Osteocyte (in vitro differentiated cells): ENCODE results near the gene HNF1B. TPM values are rescaled to one million over a fixed set of nuclear protein-coding genes. Genes with fewer than 3 reads are reported as not detected.
A peak's percentile ranks its signal among the peaks of the same experiment; 100 is the strongest.

Experiments used
- DNase-seq: peaks from one replicate; pipeline ENCODE4 v3.0.0; 2021; ENCODE audit warnings: mixed read lengths; ENCODE audit not compliant: unreplicated experiment; ENCODE audit errors: extremely low spot score
- H3K27ac Mint-ChIP-seq: one replicate; pipeline ENCODE4 v1.8.0; 2021; ENCODE audit warnings: mild to moderate bottlenecking, mixed read lengths; ENCODE audit not compliant: unreplicated experiment
- H3K27me3 Mint-ChIP-seq: one replicate; pipeline ENCODE4 v1.8.0; 2021; ENCODE audit warnings: mixed read lengths; ENCODE audit not compliant: unreplicated experiment
- H3K36me3 Mint-ChIP-seq: one replicate; pipeline ENCODE4 v1.8.0; 2021; ENCODE audit warnings: mixed read lengths; ENCODE audit not compliant: unreplicated experiment
- H3K4me1 Mint-ChIP-seq: one replicate; pipeline ENCODE4 v1.8.0; 2021; ENCODE audit warnings: mixed read lengths; ENCODE audit not compliant: unreplicated experiment
- H3K4me3 Mint-ChIP-seq: one replicate; pipeline ENCODE4 v1.8.0; 2021; ENCODE audit warnings: mild to moderate bottlenecking, moderate library complexity, mixed read lengths; ENCODE audit not compliant: unreplicated experiment
- H3K9me3 Mint-ChIP-seq: one replicate; pipeline ENCODE4 v1.8.0; 2021; ENCODE audit warnings: mixed read lengths; ENCODE audit not compliant: unreplicated experiment
- total RNA-seq: library from RNA; stranded (reverse); gene quantifications from 2 replicates; pipeline ENCODE4 v1.2.1, GENCODE V29; 2021
- TF ChIP-seq, protein P1 (sequence below): fragments of 200-600 bp; sonication (generic); IDR thresholded peaks from 2 replicates; pipeline ENCODE4 v1.5.0; 2021; ENCODE audit warnings: antibody characterized with exemption, mild to moderate bottlenecking, moderate library complexity

HNF1B gene
- total RNA-seq, 1 donor from 2014 or later, result 8.1 TPM

- TF ChIP-seq, protein P1, sequence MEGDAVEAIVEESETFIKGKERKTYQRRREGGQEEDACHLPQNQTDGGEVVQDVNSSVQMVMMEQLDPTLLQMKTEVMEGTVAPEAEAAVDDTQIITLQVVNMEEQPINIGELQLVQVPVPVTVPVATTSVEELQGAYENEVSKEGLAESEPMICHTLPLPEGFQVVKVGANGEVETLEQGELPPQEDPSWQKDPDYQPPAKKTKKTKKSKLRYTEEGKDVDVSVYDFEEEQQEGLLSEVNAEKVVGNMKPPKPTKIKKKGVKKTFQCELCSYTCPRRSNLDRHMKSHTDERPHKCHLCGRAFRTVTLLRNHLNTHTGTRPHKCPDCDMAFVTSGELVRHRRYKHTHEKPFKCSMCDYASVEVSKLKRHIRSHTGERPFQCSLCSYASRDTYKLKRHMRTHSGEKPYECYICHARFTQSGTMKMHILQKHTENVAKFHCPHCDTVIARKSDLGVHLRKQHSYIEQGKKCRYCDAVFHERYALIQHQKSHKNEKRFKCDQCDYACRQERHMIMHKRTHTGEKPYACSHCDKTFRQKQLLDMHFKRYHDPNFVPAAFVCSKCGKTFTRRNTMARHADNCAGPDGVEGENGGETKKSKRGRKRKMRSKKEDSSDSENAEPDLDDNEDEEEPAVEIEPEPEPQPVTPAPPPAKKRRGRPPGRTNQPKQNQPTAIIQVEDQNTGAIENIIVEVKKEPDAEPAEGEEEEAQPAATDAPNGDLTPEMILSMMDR, result no peak
- Mint-ChIP-seq H3K4me1 (peaks cover 22% of the 10 kb centered on the region), H3K9me3 (no peaks in the 10 kb centered on the region), H3K36me3 (no peaks in the 10 kb centered on the region), H3K4me3 (no peak overlapping the region), H3K27me3 (no peaks in the 10 kb centered on the region), H3K27ac (no peak overlapping the region)
- no peak for DNase-seq
Observed at GRCh38 chr17:37754363-37754762, 9.5 kb upstream of the HNF1B start.

DNA sequence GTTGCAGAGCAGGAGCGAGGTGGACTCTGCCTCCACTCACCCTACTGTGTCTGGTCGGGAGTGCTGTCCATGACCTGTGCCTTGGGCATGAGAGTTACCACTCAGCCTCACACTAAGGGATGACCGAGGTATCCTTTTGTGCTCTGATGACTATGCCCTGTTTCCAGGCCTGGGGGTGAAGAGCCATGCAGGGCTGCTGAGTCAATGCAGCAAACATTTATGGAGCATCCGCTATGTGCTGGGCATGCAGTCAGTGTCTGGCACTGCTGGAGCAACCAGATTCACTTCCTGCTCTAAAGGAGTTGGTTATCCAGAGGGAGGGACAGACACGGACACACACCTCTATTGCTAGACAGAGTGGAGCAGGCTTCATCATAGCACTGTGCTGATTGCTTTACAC is 7.6 kb upstream of the HNF1B start:
- Mint-ChIP-seq H3K36me3 (no peaks in the 10 kb centered on the region), H3K4me3 (no peak overlapping the region), H3K27me3 (no peaks in the 10 kb centered on the region), H3K27ac (peak overlapping the region; percentile 84), H3K4me1 (peaks cover 24% of the 10 kb centered on the region), H3K9me3 (no peaks in the 10 kb centered on the region)
- TF ChIP-seq, protein P1, result no peak
- DNase-seq, result no peak

- peaks cover 24% of the 10 kb centered on the region for H3K4me1 Mint-ChIP-seq
- H3K27me3 Mint-ChIP-seq, result no peaks in the 10 kb centered on the region
- no peak for DNase-seq
- no peaks in the 10 kb centered on the region for H3K36me3 Mint-ChIP-seq
- TF ChIP-seq, protein P1, result no peak
- H3K9me3 Mint-ChIP-seq, result no peaks in the 10 kb centered on the region
- no peak overlapping the region for H3K27ac Mint-ChIP-seq
- no peak overlapping the region for H3K4me3 Mint-ChIP-seq
Observed at GRCh38 chr17:37750768-37751475, 6.1 kb upstream of the HNF1B start.

GRCh38 chr17:37750292-37750691 is 5.4 kb upstream of the HNF1B start:
- Mint-ChIP-seq H3K4me1 (peaks cover 24% of the 10 kb centered on the region), H3K9me3 (no peaks in the 10 kb centered on the region), H3K27me3 (no peaks in the 10 kb centered on the region), H3K36me3 (no peaks in the 10 kb centered on the region), H3K4me3 (no peak overlapping the region), H3K27ac (no peak overlapping the region)
- TF ChIP-seq, protein P1, result no peak
- no peak for DNase-seq

GRCh38 chr17:37747222-37747621 is 2.4 kb upstream of the HNF1B start:
- TF ChIP-seq, protein P1, result no peak
- Mint-ChIP-seq H3K27me3 (peaks cover 14% of the 10 kb centered on the region), H3K4me1 (peaks cover 18% of the 10 kb centered on the region), H3K9me3 (no peaks in the 10 kb centered on the region), H3K4me3 (no peak overlapping the region), H3K27ac (no peak overlapping the region), H3K36me3 (no peaks in the 10 kb centered on the region)
- DNase-seq, result no peak
